Gastroesophageal sphincter (tissue), 4 donors: ENCODE measurements around the gene TBL3. TPM values are rescaled to one million over a fixed set of nuclear protein-coding genes. Genes with fewer than 3 reads are reported as not detected.
A peak's percentile ranks its signal among the peaks of the same experiment; 100 is the strongest.

ENCODE experiments used
- ATAC-seq: fragments of 150-250 bp; one replicate; pipeline ENCODE4 v1.9.1; 2016; ENCODE audit warnings: mild to moderate bottlenecking, moderate library complexity
- H3K27ac ChIP-seq, 4 donors: fragments of 200-600 bp; sonication (generic) in 3 of 4; 1 replicate in 3 of 4; 2 replicates in 1 of 4; pipeline ENCODE4 v1.5.1; 2016 to 2019
- H3K27me3 ChIP-seq: fragments of 200-600 bp; sonication (generic); one replicate; pipeline ENCODE4 v1.5.1; 2019
- H3K36me3 ChIP-seq, 2 donors: fragments of 200-600 bp; sonication (generic); one replicate each; pipeline ENCODE4 v1.5.1; 2019; ENCODE audit warnings: control low read depth in 1 of 2
- H3K4me1 ChIP-seq, 3 donors: fragments of 200-600 bp; sonication (generic); 1 replicate in 2 of 3; 2 replicates in 1 of 3; pipeline ENCODE4 v1.5.1; 2016 to 2019; ENCODE audit warnings: control low read depth in 2 of 3
- H3K4me3 ChIP-seq, 2 donors: fragments of 200-600 bp; sonication (generic); one replicate each; pipeline ENCODE4 v1.5.1; 2019; ENCODE audit warnings: mild to moderate bottlenecking in 1 of 2, moderate library complexity in 1 of 2
- H3K9me3 ChIP-seq, 3 donors: fragments of 200-600 bp; sonication (generic); one replicate each; pipeline ENCODE4 v1.5.1; 2017 to 2019; ENCODE audit warnings: control low read depth in 2 of 3
- CTCF ChIP-seq, 4 experiments: fragments of 200-600 bp in 2 of 4; fragments of 450-650 bp in 2 of 4; sonication (generic) in 1 of 4; IDR thresholded peaks; one replicate each; pipeline ENCODE4 v1.5.1; 2017 to 2019; ENCODE audit warnings: antibody characterized with exemption in 4 of 4, mild to moderate bottlenecking in 2 of 4, moderate library complexity in 2 of 4
- EP300 ChIP-seq: sonication (generic); formaldehyde crosslinking; IDR thresholded peaks from one replicate; pipeline ENCODE4 v1.6.1; 2017; ENCODE audit warnings: antibody characterized with exemption, mild to moderate bottlenecking
- POLR2A ChIP-seq, 2 donors: fragments of 450-650 bp; IDR thresholded peaks; one replicate each; pipeline ENCODE4 v1.6.1; 2017; ENCODE audit warnings: antibody characterized with exemption in 2 of 2, mild to moderate bottlenecking in 2 of 2, moderate library complexity in 1 of 2
- POLR2AphosphoS5 ChIP-seq: sonication (generic); formaldehyde crosslinking; IDR thresholded peaks from one replicate; pipeline ENCODE4 v1.6.1; 2017; ENCODE audit warnings: antibody characterized with exemption
- WGBS, 2 donors: methylation state at CpG; one replicate each; pipeline ENCODE4 v1.1.5; 2018; ENCODE audit warnings: low coverage in 1 of 2; 5-methylcytosine and 5-hydroxymethylcytosine counted together
- total RNA-seq, 4 donors: library from RNA; depleted of rRNA; stranded (reverse); fragments of >200 nt; gene quantifications; one replicate each; pipeline ENCODE4 v1.1.0, GENCODE V29; 2016

TBL3 gene
- total RNA-seq, 4 donors from 2014 or later: 26.7 to 38.6 (median 33.2) TPM

GRCh38 chr16:1992704-1993317 lies 21.0 kb downstream of the TBL3 start:
- peaks cover 0 to 45% (median 25%) of the 10 kb centered on the region in 3 donors for H3K4me1 ChIP-seq
- no peak for TF ChIP-seq POLR2A (IDR thresholded peaks at IDR 0.05)
- peaks cover 52% of the 10 kb centered on the region for H3K27me3 ChIP-seq
- peaks cover 0 to 14% of the 10 kb centered on the region in 2 donors for H3K36me3 ChIP-seq
- H3K27ac ChIP-seq: no peak overlapping the region
- H3K4me3 ChIP-seq: peak overlapping the region in 1 of 2 donors; percentile 49
- H3K9me3 ChIP-seq: no peaks in the 10 kb centered on the region
- no peak for ATAC-seq
- no CpG with 5 or more reads among the region's 50 CpGs for WGBS, 2 donors

GRCh38 chr16:1993731-1994131 lies 21.9 kb downstream of the TBL3 start:
- 22% methylated on average over 1 of the region's 2 CpGs; no CpG with 5 or more reads in 1 of the 2 donors for WGBS, 2 donors

GRCh38 chr16:1997494-1998359 lies 25.9 kb downstream of the TBL3 start:
- Histone ChIP-seq H3K36me3 (peaks cover 0 to 64% of the 10 kb centered on the region in 2 donors), H3K27me3 (peaks cover 3% of the 10 kb centered on the region), H3K9me3 (no peaks in the 10 kb centered on the region), H3K27ac (peak overlapping the region in 1 of 4 donors; percentile 54), H3K4me3 (no peak overlapping the region), H3K4me1 (peaks cover 0 to 9% (median 5%) of the 10 kb centered on the region in 3 donors)
- ATAC-seq: peak; percentile 45
- 47 to 55% methylated on average over 2 to 8 of the region's 26 CpGs for WGBS, 2 donors
- no peak for TF ChIP-seq CTCF (IDR thresholded peaks at IDR 0.05)
- no peak for TF ChIP-seq EP300

More at GRCh38 chr16:1993731-1994131, 21.9 kb downstream of the TBL3 start:
- Histone ChIP-seq H3K4me1 (peaks cover 0 to 45% (median 25%) of the 10 kb centered on the region in 3 donors), H3K27ac (no peak overlapping the region), H3K9me3 (no peaks in the 10 kb centered on the region), H3K27me3 (peaks cover 43% of the 10 kb centered on the region), H3K4me3 (no peak overlapping the region), H3K36me3 (peaks cover 0 to 24% of the 10 kb centered on the region in 2 donors)
- ATAC-seq: no peak
- TF ChIP-seq CTCF (IDR thresholded peaks at IDR 0.05) (no peak), EP300 (no peak), POLR2A (IDR thresholded peaks at IDR 0.05) (no peak), POLR2AphosphoS5 (no peak)

GRCh38 chr16:1998360-1998835 lies 26.5 kb downstream of the TBL3 start:
- H3K27ac ChIP-seq: peak overlapping the region in 1 of 4 donors; percentile 29
- no CpG with 5 or more reads among the region's 27 CpGs for WGBS, 2 donors
- peaks cover 0 to 70% of the 10 kb centered on the region in 2 donors for H3K36me3 ChIP-seq
- H3K9me3 ChIP-seq: no peaks in the 10 kb centered on the region
- peaks cover 0 to 12% (median 5%) of the 10 kb centered on the region in 3 donors for H3K4me1 ChIP-seq
- H3K27me3 ChIP-seq: no peaks in the 10 kb centered on the region
- no peak overlapping the region for H3K4me3 ChIP-seq
- ATAC-seq: no peak
- TF ChIP-seq POLR2A (IDR thresholded peaks at IDR 0.05) (no peak), CTCF (IDR thresholded peaks at IDR 0.05) (no peak), EP300 (no peak), POLR2AphosphoS5 (no peak)
